ENCODE data around the gene RSKR.
"Not testable (repeated sequence)": the region's sequence is repeated elsewhere in the genome, so short reads cannot be mapped to it uniquely, and the experiment has no call there.

Gene RSKR

GRCh38 chr17:28612936-28613872 lies 781 bp downstream of the RSKR start:
- DNase-seq (ENCODE audit: low spot score): peak; percentile 54
- in situ Hi-C loops (cut with MboI; ENCODE audit: low sequenced_read_pairs, unreplicated experiment): no loop called here
- TF ChIP-seq CTCF (IDR thresholded peaks at IDR 0.05; ENCODE audit: borderline replicate concordance, control extremely low read depth, extremely low read depth, insufficient read depth, missing control alignments): peak; percentile 64

DNA sequence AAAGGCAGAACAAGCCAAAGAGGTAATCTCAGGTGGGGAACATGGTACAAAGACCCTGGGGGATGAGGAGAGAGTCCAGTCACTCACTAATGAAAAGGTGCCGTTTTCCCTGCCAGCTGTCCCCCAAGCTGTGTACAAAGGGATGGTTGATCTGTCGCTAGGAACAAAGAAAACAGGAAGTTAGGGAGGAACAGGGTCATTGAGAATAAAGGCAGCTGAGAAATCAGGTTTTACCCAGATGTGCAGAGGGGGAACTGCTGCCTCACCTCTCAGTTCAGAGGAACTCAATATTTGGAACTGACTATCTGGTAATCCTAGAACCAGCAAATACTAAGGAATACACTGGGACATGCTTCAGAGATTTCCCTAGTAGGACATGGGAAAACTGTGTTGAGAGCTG lies 1.5 kb downstream of the RSKR start:
- no peak for DNase-seq (ENCODE audit: low spot score)
- TF ChIP-seq CTCF (IDR thresholded peaks at IDR 0.05; ENCODE audit: borderline replicate concordance, control extremely low read depth, extremely low read depth, insufficient read depth, missing control alignments): no peak
- in situ Hi-C loops (cut with MboI; ENCODE audit: low sequenced_read_pairs, unreplicated experiment): no loop called here

GRCh38 chr17:28610376-28610775 lies 3.6 kb downstream of the RSKR start:
- no peak for DNase-seq (ENCODE audit: low spot score)
- in situ Hi-C loops (cut with MboI; ENCODE audit: low sequenced_read_pairs, unreplicated experiment): no loop called here
- TF ChIP-seq CTCF (IDR thresholded peaks at IDR 0.05; ENCODE audit: borderline replicate concordance, control extremely low read depth, extremely low read depth, insufficient read depth, missing control alignments): no peak

DNA sequence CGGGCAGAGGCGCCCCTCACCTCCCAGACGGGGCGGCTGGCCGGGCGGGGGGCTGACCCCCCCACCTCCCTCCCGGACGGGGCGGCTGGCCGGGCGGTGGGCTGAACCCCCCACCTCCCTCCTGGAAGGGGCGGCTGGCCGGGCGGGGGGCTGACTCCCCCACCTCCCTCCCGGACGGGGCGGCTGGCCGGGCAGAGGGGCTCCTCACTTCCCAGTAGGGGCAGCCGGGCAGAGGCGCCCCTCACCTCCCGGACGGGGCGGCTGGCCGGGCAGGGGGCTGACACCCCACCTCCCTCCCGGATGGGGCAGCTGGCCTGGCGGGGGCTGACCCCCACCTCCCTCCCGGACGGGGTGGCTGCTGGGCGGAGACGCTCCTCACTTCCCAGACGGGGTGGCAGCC lies 10.0 kb downstream of the RSKR start:
- not testable (repeated sequence) for DNase-seq (ENCODE audit: low spot score)

DNA sequence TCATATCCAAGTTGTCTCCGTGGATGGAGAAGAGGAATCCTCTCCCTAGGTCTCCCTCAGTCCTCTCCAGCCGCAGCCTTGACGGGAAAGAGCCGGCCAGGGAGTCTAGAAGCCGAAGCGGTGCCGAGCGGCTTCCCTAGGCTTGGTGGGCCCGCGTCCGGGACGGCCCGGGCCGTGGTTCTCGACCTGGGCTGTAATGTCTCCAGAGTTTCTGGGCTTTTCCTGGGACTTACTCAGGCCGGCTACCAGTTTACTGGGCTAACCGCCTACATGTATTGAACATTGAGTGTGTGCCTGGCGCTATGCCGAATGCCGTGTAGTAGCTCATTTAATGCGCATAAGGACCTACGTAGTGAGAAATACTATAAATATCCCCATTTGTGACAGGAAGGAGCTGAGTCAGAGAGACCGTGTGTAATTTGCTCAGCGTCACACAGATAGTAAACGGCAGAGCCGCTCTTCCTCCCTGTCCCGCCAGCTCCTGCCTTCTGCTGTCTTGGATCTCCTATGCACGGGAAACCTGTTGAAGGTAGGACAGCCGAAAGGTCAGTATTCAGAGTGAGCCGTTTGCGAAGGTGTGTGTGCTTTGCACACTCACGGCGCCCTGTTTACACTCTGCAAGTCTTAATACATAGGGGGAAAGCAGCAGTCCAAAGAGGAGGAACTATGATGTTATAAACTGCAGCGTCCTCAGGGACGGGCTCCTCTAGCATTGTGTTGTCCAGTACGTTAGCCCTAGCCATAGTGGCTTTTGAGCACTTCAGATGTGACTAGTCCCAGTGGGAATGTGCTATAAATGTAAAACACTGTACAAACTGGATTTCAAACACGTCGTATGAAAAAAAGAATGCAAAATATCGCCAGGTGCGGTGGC lies 14.4 kb downstream of the RSKR start:
- DNase-seq (ENCODE audit: low spot score): peak; percentile 80
- no peak for TF ChIP-seq CTCF (IDR thresholded peaks at IDR 0.05; ENCODE audit: borderline replicate concordance, control extremely low read depth, extremely low read depth, insufficient read depth, missing control alignments)
- in situ Hi-C loops (cut with MboI; ENCODE audit: low sequenced_read_pairs, unreplicated experiment): no loop called here

More for the DNA sequence above, 10.0 kb downstream of the RSKR start:
- in situ Hi-C loops (cut with MboI; ENCODE audit: low sequenced_read_pairs, unreplicated experiment): not testable (repeated sequence)

- in situ Hi-C loops (cut with MboI; ENCODE audit: low sequenced_read_pairs, unreplicated experiment): no loop called here
- no peak for TF ChIP-seq CTCF (IDR thresholded peaks at IDR 0.05; ENCODE audit: borderline replicate concordance, control extremely low read depth, extremely low read depth, insufficient read depth, missing control alignments)
- DNase-seq (ENCODE audit: low spot score): peak; percentile 99
Measured at GRCh38 chr17:28598799-28599310, 15.1 kb downstream of the RSKR start, which contains the start of gene SPAG5. SPAG5 (minus strand) TSS chr17:28599025; CDS start chr17:28598946, 79 bp downstream.
